GM23338 (cell line): ENCODE results near the gene CYS1. TPM values are rescaled to one million over a fixed set of nuclear protein-coding genes. Genes with fewer than 3 reads are reported as not detected.

Experiments
- ATAC-seq: fragments of 200-7000 bp; cut with Tn5 transposase; 3 replicates; pipeline ENCODE4 v1.9.1; 2020
- DNase-seq: peaks from one replicate; pipeline ENCODE4 v3.0.0-alpha.2; 2015; ENCODE audit warnings: low spot score
- H2AFZ ChIP-seq: fragments of 200-600 bp; sonication (generic); 2 replicates; pipeline ENCODE4 v1.8.0; 2016; ENCODE audit warnings: antibody characterized with exemption, mild to moderate bottlenecking, moderate library complexity
- H3F3A ChIP-seq: fragments of 200-600 bp; sonication (generic); replicated peaks from 2 replicates; pipeline ENCODE4 v1.8.0; 2017; ENCODE audit warnings: antibody characterized with exemption, mixed run types, low read depth
- H3K27ac ChIP-seq: fragments of 200-600 bp; sonication (generic); 2 replicates; pipeline ENCODE4 v1.6.1; 2016; ENCODE audit warnings: low read depth
- H3K27me3 ChIP-seq: fragments of 200-600 bp; sonication (generic); 2 replicates; pipeline ENCODE4 v1.8.0; 2016; ENCODE audit warnings: mild to moderate bottlenecking, mixed run types, moderate library complexity; ENCODE audit not compliant: insufficient read depth
- H3K36me3 ChIP-seq: fragments of 200-600 bp; sonication (generic); 2 replicates; pipeline ENCODE4 v1.8.0; 2016; ENCODE audit warnings: mild to moderate bottlenecking; ENCODE audit not compliant: insufficient read depth
- H3K4me1 ChIP-seq: fragments of 200-600 bp; sonication (generic); 2 replicates; pipeline ENCODE4 v1.8.0; 2016; ENCODE audit warnings: mild to moderate bottlenecking, moderate library complexity; ENCODE audit not compliant: insufficient read depth
- H3K4me2 ChIP-seq: fragments of 200-600 bp; sonication (generic); 2 replicates; pipeline ENCODE4 v1.7.1; 2017; ENCODE audit warnings: mixed run types
- H3K4me3 ChIP-seq: fragments of 200-600 bp; sonication (generic); 2 replicates; pipeline ENCODE4 v1.6.1; 2016; ENCODE audit warnings: mixed run types
- H3K79me2 ChIP-seq: fragments of 200-600 bp; sonication (generic); replicated peaks from 2 replicates; pipeline ENCODE4 v1.8.0; 2017; ENCODE audit warnings: mild to moderate bottlenecking; ENCODE audit not compliant: insufficient read depth
- H3K9me2 ChIP-seq: fragments of 200-600 bp; sonication (generic); 2 replicates; pipeline ENCODE4 v1.8.0; 2017; ENCODE audit not compliant: insufficient read depth
- H4K20me1 ChIP-seq: fragments of 200-600 bp; sonication (generic); replicated peaks from 2 replicates; pipeline ENCODE4 v1.8.0; 2017; ENCODE audit warnings: mild to moderate bottlenecking; ENCODE audit not compliant: insufficient read depth
- H3K27ac Mint-ChIP-seq: 2 replicates; pipeline ENCODE4 v1.8.0; 2020; ENCODE audit warnings: inconsistent platforms, mild to moderate bottlenecking, moderate library complexity, mixed read lengths
- H3K27me3 Mint-ChIP-seq: 3 replicates; pipeline ENCODE4 v1.8.0; 2022; ENCODE audit warnings: low read depth, mild to moderate bottlenecking, moderate library complexity, mixed read lengths, inconsistent platforms; ENCODE audit not compliant: insufficient read depth, poor library complexity
- H3K36me3 Mint-ChIP-seq: 3 replicates; pipeline ENCODE4 v1.8.0; 2021; ENCODE audit warnings: low read depth, mild to moderate bottlenecking, inconsistent platforms, moderate library complexity, mixed read lengths
- H3K4me1 Mint-ChIP-seq: 3 replicates; pipeline ENCODE4 v1.8.0; 2020; ENCODE audit warnings: mild to moderate bottlenecking, inconsistent platforms, mixed read lengths
- H3K4me3 Mint-ChIP-seq: 3 replicates; pipeline ENCODE4 v1.8.0; 2021; ENCODE audit warnings: moderate library complexity, mild to moderate bottlenecking, inconsistent platforms, mixed read lengths
- H3K9me3 Mint-ChIP-seq: 3 replicates; pipeline ENCODE4 v1.8.0; 2020; ENCODE audit warnings: moderate library complexity, mild to moderate bottlenecking, inconsistent platforms, mixed read lengths
- NANOG ChIP-seq: IDR thresholded peaks from 2 replicates; pipeline ENCODE4 v1.6.1; 2016; ENCODE audit warnings: antibody characterized with exemption, borderline replicate concordance
- polyA plus RNA-seq: library from polyadenylated mRNA; unstranded; fragments of >200 nt; fragmentation: Nextera tagmentation; extraction: Ambion mirVana; gene quantifications from 2 replicates; pipeline ENCODE4 v1.2.1, GENCODE V29; 2016
- total RNA-seq: library from RNA; depleted of rRNA; stranded (reverse); fragments of >200 nt; shearing (Covaris generic); gene quantifications from 2 replicates; pipeline ENCODE4 v1.2.3, GENCODE V29; 2014
- TF ChIP-seq, protein P1 (sequence below): fragments of 250-450 bp; sonication (Bioruptor Pico); IDR thresholded peaks from 2 replicates; pipeline ENCODE4 v1.5.0; 2020; ENCODE audit warnings: mild to moderate bottlenecking, moderate library complexity
- TF ChIP-seq, protein P2 (sequence below), 2 experiments: fragments of 200-600 bp in 1 of 2; sonication (generic) in 1 of 2; conservative IDR thresholded peaks; 2 replicates each; pipeline versions ENCODE4 v1.5.1 to v1.6.1; 2016 to 2017; ENCODE audit warnings: antibody characterized with exemption in 2 of 2, low read depth in 2 of 2, mild to moderate bottlenecking in 2 of 2, moderate library complexity in 1 of 2

CYS1 gene
- total and polyA plus RNA-seq, 2 experiments from 2014 or later = 0.31 to 0.32 TPM

DNA sequence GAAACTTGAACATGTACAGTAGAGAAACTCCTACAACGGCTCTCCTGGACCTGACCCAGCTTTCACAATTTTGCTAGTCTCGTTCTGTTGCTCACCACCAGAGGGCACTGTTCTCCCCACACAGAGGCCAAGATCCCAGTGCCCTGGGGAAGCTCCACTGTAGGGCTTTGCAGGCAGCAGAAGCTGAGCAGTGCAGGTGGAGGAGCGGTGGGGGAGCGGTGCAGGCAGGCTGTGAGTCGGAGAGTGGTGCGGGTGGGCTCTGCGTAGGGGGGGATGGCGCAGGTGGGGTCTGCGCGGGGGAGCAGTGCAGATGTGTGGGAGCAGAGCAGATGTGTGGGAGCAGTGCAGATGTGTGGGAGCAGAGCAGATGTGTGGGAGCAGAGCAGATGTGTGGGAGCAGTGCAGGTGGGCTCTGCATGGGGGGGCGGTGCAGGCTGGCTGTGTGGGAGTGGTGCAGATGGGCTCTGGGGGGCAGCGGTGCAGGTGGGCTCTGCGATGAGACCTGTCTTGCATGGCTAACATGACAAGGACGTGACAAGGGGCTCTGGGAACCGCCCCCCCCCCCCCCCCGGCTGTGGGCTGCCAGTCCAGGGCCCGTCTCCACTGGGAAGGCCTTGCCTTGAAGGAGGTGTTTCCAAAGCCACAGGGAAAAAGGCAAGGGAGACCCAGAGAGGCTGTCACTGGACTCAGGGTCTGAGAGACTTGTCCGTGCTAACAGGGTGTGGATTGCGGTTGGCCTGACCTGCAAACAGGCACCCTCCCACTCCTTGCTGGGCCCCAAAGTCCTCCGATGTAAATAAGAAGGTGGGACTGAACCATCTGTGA is 7.3 kb downstream of the CYS1 start:
- Histone ChIP-seq H3K27me3 (peaks cover 11% of the 10 kb centered on the region), H3K4me1 (no peaks in the 10 kb centered on the region), H3F3A (no peaks in the 10 kb centered on the region), H4K20me1 (no peaks in the 10 kb centered on the region), H3K27ac (no peak overlapping the region), H3K4me3 (no peak overlapping the region), H3K79me2 (no peaks in the 10 kb centered on the region), H3K4me2 (no peak overlapping the region), H3K9me2 (no peaks in the 10 kb centered on the region), H2AFZ (no peak overlapping the region), H3K36me3 (no peaks in the 10 kb centered on the region)
- Mint-ChIP-seq H3K9me3 (peaks cover 5% of the 10 kb centered on the region; the same call in 2 of the 3 replicates), H3K27ac (no peak overlapping the region), H3K4me3 (no peak overlapping the region), H3K4me1 (peaks cover 28% of the 10 kb centered on the region), H3K27me3 (peaks cover 7% of the 10 kb centered on the region), H3K36me3 (peaks cover 2% of the 10 kb centered on the region; the same call in 1 of the 3 replicates)
- DNase-seq (peak; percentile 91), ATAC-seq (peak; percentile 97)
- TF ChIP-seq NANOG = no peak
- TF ChIP-seq, protein P1, sequence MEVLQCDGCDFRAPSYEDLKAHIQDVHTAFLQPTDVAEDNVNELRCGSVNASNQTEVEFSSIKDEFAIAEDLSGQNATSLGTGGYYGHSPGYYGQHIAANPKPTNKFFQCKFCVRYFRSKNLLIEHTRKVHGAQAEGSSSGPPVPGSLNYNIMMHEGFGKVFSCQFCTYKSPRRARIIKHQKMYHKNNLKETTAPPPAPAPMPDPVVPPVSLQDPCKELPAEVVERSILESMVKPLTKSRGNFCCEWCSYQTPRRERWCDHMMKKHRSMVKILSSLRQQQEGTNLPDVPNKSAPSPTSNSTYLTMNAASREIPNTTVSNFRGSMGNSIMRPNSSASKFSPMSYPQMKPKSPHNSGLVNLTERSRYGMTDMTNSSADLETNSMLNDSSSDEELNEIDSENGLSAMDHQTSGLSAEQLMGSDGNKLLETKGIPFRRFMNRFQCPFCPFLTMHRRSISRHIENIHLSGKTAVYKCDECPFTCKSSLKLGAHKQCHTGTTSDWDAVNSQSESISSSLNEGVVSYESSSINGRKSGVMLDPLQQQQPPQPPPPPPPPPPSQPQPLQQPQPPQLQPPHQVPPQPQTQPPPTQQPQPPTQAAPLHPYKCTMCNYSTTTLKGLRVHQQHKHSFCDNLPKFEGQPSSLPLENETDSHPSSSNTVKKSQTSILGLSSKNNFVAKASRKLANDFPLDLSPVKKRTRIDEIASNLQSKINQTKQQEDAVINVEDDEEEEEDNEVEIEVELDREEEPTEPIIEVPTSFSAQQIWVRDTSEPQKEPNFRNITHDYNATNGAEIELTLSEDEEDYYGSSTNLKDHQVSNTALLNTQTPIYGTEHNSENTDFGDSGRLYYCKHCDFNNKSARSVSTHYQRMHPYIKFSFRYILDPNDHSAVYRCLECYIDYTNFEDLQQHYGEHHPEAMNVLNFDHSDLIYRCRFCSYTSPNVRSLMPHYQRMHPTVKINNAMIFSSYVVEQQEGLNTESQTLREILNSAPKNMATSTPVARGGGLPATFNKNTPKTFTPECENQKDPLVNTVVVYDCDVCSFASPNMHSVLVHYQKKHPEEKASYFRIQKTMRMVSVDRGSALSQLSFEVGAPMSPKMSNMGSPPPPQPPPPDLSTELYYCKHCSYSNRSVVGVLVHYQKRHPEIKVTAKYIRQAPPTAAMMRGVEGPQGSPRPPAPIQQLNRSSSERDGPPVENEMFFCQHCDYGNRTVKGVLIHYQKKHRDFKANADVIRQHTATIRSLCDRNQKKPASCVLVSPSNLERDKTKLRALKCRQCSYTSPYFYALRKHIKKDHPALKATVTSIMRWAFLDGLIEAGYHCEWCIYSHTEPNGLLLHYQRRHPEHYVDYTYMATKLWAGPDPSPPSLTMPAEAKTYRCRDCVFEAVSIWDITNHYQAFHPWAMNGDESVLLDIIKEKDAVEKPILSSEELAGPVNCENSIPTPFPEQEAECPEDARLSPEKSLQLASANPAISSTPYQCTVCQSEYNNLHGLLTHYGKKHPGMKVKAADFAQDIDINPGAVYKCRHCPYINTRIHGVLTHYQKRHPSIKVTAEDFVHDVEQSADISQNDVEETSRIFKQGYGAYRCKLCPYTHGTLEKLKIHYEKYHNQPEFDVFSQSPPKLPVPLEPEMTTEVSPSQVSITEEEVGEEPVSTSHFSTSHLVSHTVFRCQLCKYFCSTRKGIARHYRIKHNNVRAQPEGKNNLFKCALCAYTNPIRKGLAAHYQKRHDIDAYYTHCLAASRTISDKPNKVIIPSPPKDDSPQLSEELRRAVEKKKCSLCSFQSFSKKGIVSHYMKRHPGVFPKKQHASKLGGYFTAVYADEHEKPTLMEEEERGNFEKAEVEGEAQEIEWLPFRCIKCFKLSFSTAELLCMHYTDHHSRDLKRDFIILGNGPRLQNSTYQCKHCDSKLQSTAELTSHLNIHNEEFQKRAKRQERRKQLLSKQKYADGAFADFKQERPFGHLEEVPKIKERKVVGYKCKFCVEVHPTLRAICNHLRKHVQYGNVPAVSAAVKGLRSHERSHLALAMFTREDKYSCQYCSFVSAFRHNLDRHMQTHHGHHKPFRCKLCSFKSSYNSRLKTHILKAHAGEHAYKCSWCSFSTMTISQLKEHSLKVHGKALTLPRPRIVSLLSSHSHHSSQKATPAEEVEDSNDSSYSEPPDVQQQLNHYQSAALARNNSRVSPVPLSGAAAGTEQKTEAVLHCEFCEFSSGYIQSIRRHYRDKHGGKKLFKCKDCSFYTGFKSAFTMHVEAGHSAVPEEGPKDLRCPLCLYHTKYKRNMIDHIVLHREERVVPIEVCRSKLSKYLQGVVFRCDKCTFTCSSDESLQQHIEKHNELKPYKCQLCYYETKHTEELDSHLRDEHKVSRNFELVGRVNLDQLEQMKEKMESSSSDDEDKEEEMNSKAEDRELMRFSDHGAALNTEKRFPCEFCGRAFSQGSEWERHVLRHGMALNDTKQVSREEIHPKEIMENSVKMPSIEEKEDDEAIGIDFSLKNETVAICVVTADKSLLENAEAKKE (CRISPR knock-in tag) = peak; percentile 38; the same call in 1 of the 2 replicates
- TF ChIP-seq, protein P2, sequence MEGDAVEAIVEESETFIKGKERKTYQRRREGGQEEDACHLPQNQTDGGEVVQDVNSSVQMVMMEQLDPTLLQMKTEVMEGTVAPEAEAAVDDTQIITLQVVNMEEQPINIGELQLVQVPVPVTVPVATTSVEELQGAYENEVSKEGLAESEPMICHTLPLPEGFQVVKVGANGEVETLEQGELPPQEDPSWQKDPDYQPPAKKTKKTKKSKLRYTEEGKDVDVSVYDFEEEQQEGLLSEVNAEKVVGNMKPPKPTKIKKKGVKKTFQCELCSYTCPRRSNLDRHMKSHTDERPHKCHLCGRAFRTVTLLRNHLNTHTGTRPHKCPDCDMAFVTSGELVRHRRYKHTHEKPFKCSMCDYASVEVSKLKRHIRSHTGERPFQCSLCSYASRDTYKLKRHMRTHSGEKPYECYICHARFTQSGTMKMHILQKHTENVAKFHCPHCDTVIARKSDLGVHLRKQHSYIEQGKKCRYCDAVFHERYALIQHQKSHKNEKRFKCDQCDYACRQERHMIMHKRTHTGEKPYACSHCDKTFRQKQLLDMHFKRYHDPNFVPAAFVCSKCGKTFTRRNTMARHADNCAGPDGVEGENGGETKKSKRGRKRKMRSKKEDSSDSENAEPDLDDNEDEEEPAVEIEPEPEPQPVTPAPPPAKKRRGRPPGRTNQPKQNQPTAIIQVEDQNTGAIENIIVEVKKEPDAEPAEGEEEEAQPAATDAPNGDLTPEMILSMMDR (conservative IDR thresholded peaks at IDR 0.05; ENCODE audit: low read depth in 2 of 2) = peak; percentile 89 to 96
